Left lung (tissue), 10 donors: ENCODE data around the gene ARSK. TPM values are rescaled to one million over a fixed set of nuclear protein-coding genes. Genes with fewer than 3 reads are reported as not detected.

Experiments used
- ATAC-seq: fragments of 200-7000 bp; cut with Tn5 transposase; one replicate; pipeline ENCODE4 v1.9.1; 2020; ENCODE audit warnings: moderate library complexity
- DNase-seq, 4 donors: peaks; one replicate each; pipeline ENCODE4 v3.0.0-alpha.2; 2013 to 2020
- H3K27ac ChIP-seq, 2 donors: fragments of 200-600 bp; sonication (generic) in 1 of 2; one replicate each; pipeline versions ENCODE4 v1.5.0 to v1.8.0; 2020 to 2021
- H3K27me3 ChIP-seq, 2 donors: fragments of 200-600 bp; sonication (generic) in 1 of 2; one replicate each; pipeline versions ENCODE4 v1.5.0 to v1.8.0; 2020 to 2021
- H3K36me3 ChIP-seq, 2 donors: fragments of 200-600 bp; sonication (generic) in 1 of 2; one replicate each; pipeline versions ENCODE4 v1.5.0 to v1.8.0; 2020 to 2021
- H3K4me1 ChIP-seq, 2 donors: fragments of 200-600 bp; one replicate each; pipeline ENCODE4 v1.8.0; 2021
- H3K4me3 ChIP-seq, 2 donors: fragments of 200-600 bp; sonication (generic) in 1 of 2; one replicate each; pipeline versions ENCODE4 v1.5.0 to v1.8.0; 2020 to 2021; ENCODE audit warnings: mild to moderate bottlenecking in 1 of 2
- H3K9me3 ChIP-seq, 2 donors: fragments of 200-600 bp; sonication (generic) in 1 of 2; one replicate each; pipeline versions ENCODE4 v1.5.0 to v1.8.0; 2020 to 2021
- CTCF ChIP-seq, 2 donors: fragments of 200-600 bp; sonication (generic) in 1 of 2; IDR thresholded peaks; one replicate each; pipeline versions ENCODE4 v1.5.0 to v1.8.0; 2021; ENCODE audit warnings: antibody characterized with exemption in 2 of 2
- intact Hi-C, 2 donors: fragments of 100-400 bp; cut with DNase I; formaldehyde crosslinking; loops; one replicate each; pipeline versions ENCODE4 v1.11.2 to v1.14.2; 2022
- polyA plus RNA-seq, 6 donors: library from polyadenylated mRNA; unstranded; fragments of 120-200 nt; gene quantifications; one replicate each; pipeline ENCODE4 v1.2.1, GENCODE V29; 2013; ENCODE audit not compliant: insufficient read length in 6 of 6
- total RNA-seq, 2 donors: library from RNA; stranded (reverse); fragmentation: NEBNext Ultra II Directional; extraction: Animal tissue kit (Norgen Biotek cat#: 25700); gene quantifications; one replicate each; pipeline ENCODE4 v1.2.1, GENCODE V29; 2021
- donor health status: DM: no; HTN: yes; CAD: no.
- donor health status: DM: no; HTN: no; CAD: no.

Gene ARSK
- total and polyA plus RNA-seq, 8 donors: 5.0 to 16.0 (median 11.9) TPM

- Histone ChIP-seq H3K4me1 (no peaks in the 10 kb centered on the region), H3K36me3 (no peaks in the 10 kb centered on the region), H3K27me3 (no peaks in the 10 kb centered on the region), H3K9me3 (no peaks in the 10 kb centered on the region), H3K4me3 (no peak overlapping the region), H3K27ac (no peak overlapping the region)
- no peak for TF ChIP-seq CTCF (IDR thresholded peaks at IDR 0.05)
- no peak for ATAC-seq
- intact Hi-C loops: no loop called here
- no peak for DNase-seq
These were observed 51.5 kb downstream of the ARSK start for GRCh38 chr5:95606419-95606818.

GRCh38 chr5:95609711-95610110, 54.8 kb downstream of the ARSK start:
- H3K4me3 ChIP-seq: no peak overlapping the region
- H3K27ac ChIP-seq: no peak overlapping the region
- H3K27me3 ChIP-seq: no peaks in the 10 kb centered on the region
- no peak for ATAC-seq
- H3K4me1 ChIP-seq: no peaks in the 10 kb centered on the region
- H3K9me3 ChIP-seq: peaks cover 0 to 14% of the 10 kb centered on the region in 2 donors
- no peak for TF ChIP-seq CTCF (IDR thresholded peaks at IDR 0.05)
- intact Hi-C loops: no loop called here
- peak in 1 of 4 donors; percentile 2 for DNase-seq
- H3K36me3 ChIP-seq: no peaks in the 10 kb centered on the region

- Histone ChIP-seq H3K27me3 (no peaks in the 10 kb centered on the region), H3K27ac (no peak overlapping the region), H3K9me3 (peaks cover 0 to 14% of the 10 kb centered on the region in 2 donors), H3K4me1 (no peaks in the 10 kb centered on the region), H3K36me3 (no peaks in the 10 kb centered on the region), H3K4me3 (no peak overlapping the region)
- no peak for ATAC-seq
- TF ChIP-seq CTCF (IDR thresholded peaks at IDR 0.05): no peak
- intact Hi-C loops: no loop called here
- DNase-seq: no peak
These were observed 55.6 kb downstream of the ARSK start for GRCh38 chr5:95610546-95610945.

GRCh38 chr5:95611396-95611795, 56.5 kb downstream of the ARSK start:
- ATAC-seq (no peak), DNase-seq (no peak)
- Histone ChIP-seq H3K4me3 (no peak overlapping the region), H3K4me1 (no peaks in the 10 kb centered on the region), H3K9me3 (peaks cover 0 to 14% of the 10 kb centered on the region in 2 donors), H3K36me3 (no peaks in the 10 kb centered on the region), H3K27ac (no peak overlapping the region), H3K27me3 (no peaks in the 10 kb centered on the region)
- no peak for TF ChIP-seq CTCF (IDR thresholded peaks at IDR 0.05)
- intact Hi-C loops: no loop called here

- DNase-seq (no peak), ATAC-seq (no peak)
- Histone ChIP-seq H3K27me3 (peaks cover 0 to 5% of the 10 kb centered on the region in 2 donors), H3K4me1 (no peaks in the 10 kb centered on the region), H3K27ac (no peak overlapping the region), H3K4me3 (no peak overlapping the region), H3K9me3 (peaks cover 0 to 14% of the 10 kb centered on the region in 2 donors), H3K36me3 (no peaks in the 10 kb centered on the region)
- TF ChIP-seq CTCF (IDR thresholded peaks at IDR 0.05): no peak
- intact Hi-C loops: no loop called here
These were observed 58.6 kb downstream of the ARSK start for GRCh38 chr5:95613514-95613913.
